Endodermal cell (in vitro differentiated cells): ENCODE data around the gene PLAC8. TPM values are rescaled to one million over a fixed set of nuclear protein-coding genes. Genes with fewer than 3 reads are reported as not detected.
"Not testable (repeated sequence)": the region's sequence is repeated elsewhere in the genome, so short reads cannot be mapped to it uniquely, and the experiment has no call there.

ENCODE experiments used
- DNase-seq: peaks from one replicate; pipeline ENCODE4 v3.0.0-alpha.2; 2017
- H3K27ac ChIP-seq: 2 replicates; pipeline ENCODE4 v1.5.1; 2013; ENCODE audit warnings: mild to moderate bottlenecking, low read depth, low read length, moderate library complexity
- H3K27me3 ChIP-seq: 2 replicates; pipeline ENCODE4 v1.6.1; 2013; ENCODE audit warnings: mild to moderate bottlenecking, low read length, moderate library complexity; ENCODE audit not compliant: insufficient read depth, control insufficient read depth, poor library complexity, severe bottlenecking
- H3K36me3 ChIP-seq: 2 replicates; pipeline ENCODE4 v1.7.0; 2013; ENCODE audit warnings: mild to moderate bottlenecking, low read length, moderate library complexity; ENCODE audit not compliant: control insufficient read depth, insufficient read depth
- H3K4me1 ChIP-seq: one replicate; pipeline ENCODE4 v1.7.0; 2013; ENCODE audit warnings: low read length; ENCODE audit not compliant: control insufficient read depth, insufficient read depth
- H3K4me3 ChIP-seq: 2 replicates; pipeline ENCODE4 v1.5.1; 2013; ENCODE audit warnings: mild to moderate bottlenecking, low read length, moderate library complexity
- H3K9ac ChIP-seq: 2 replicates; pipeline ENCODE4 v1.6.1; 2013; ENCODE audit warnings: mild to moderate bottlenecking, low read length, moderate library complexity; ENCODE audit not compliant: poor library complexity, severe bottlenecking; ENCODE audit errors: extremely low read depth
- H3K9me3 ChIP-seq: 2 replicates; pipeline ENCODE4 v1.6.1; 2013; ENCODE audit warnings: mild to moderate bottlenecking, low read length, moderate library complexity; ENCODE audit not compliant: control insufficient read depth
- H3K27ac Mint-ChIP-seq: 2 replicates; pipeline ENCODE4 v1.8.0; 2020; ENCODE audit warnings: mixed read lengths
- H3K27me3 Mint-ChIP-seq: 2 replicates; pipeline ENCODE4 v1.8.0; 2021; ENCODE audit warnings: mild to moderate bottlenecking, mixed read lengths; ENCODE audit not compliant: insufficient read depth
- H3K36me3 Mint-ChIP-seq: 2 replicates; pipeline ENCODE4 v1.8.0; 2020; ENCODE audit warnings: low read depth, mixed read lengths
- H3K4me1 Mint-ChIP-seq: 2 replicates; pipeline ENCODE4 v1.8.0; 2020; ENCODE audit warnings: mixed read lengths
- H3K4me3 Mint-ChIP-seq: 2 replicates; pipeline ENCODE4 v1.8.0; 2020; ENCODE audit warnings: mild to moderate bottlenecking, moderate library complexity, mixed read lengths
- H3K9me3 Mint-ChIP-seq: 2 replicates; pipeline ENCODE4 v1.8.0; 2020; ENCODE audit warnings: mild to moderate bottlenecking, mixed read lengths
- CTCF ChIP-seq: fragments of 200-600 bp; sonication (generic); conservative IDR thresholded peaks from 2 replicates; pipeline ENCODE4 v1.5.0; 2021; ENCODE audit warnings: antibody characterized with exemption, mild to moderate bottlenecking
- WGBS, 2 experiments: methylation state at CpG; one replicate each; pipeline versions ENCODE4 v1.1.5 to v1.1.7; 2013; ENCODE audit warnings: missing lambda C conversion rate in 2 of 2, mixed read lengths in 1 of 2; ENCODE audit not compliant: insufficient coverage in 1 of 2, insufficient read length in 1 of 2; 5-methylcytosine and 5-hydroxymethylcytosine counted together
- total RNA-seq, 2 donors: library from RNA; stranded (reverse); fragmentation: NEBNext Ultra II Directional in 1 of 2; extraction: Animal tissue kit (Norgen Biotek cat#: 25700) in 1 of 2; gene quantifications; 2 replicates in 1 of 2; 3 replicates in 1 of 2; pipeline ENCODE4 v1.2.1, GENCODE V29; 2021

The PLAC8 gene
- total RNA-seq, 2 donors from 2014 or later = 1.8 to 2.6 TPM

GRCh38 chr4:83112231-83112630 lies 2.3 kb downstream of the PLAC8 start:
- Mint-ChIP-seq H3K4me3 (no peak overlapping the region), H3K36me3 (no peaks in the 10 kb centered on the region), H3K27me3 (peaks cover 11% of the 10 kb centered on the region), H3K27ac (no peak overlapping the region), H3K4me1 (peaks cover 15% of the 10 kb centered on the region), H3K9me3 (no peaks in the 10 kb centered on the region)
- WGBS, 2 experiments = 86 to 93% methylated on average over 2 of the region's 2 CpGs
- DNase-seq = no peak
- Histone ChIP-seq H3K27ac (no peak overlapping the region), H3K9ac (no peak overlapping the region), H3K4me1 (no peaks in the 10 kb centered on the region), H3K36me3 (no peaks in the 10 kb centered on the region), H3K9me3 (no peaks in the 10 kb centered on the region), H3K27me3 (peaks cover 11% of the 10 kb centered on the region), H3K4me3 (no peak overlapping the region)
- TF ChIP-seq CTCF = no peak

GRCh38 chr4:83111751-83112141 lies 2.8 kb downstream of the PLAC8 start:
- not testable (repeated sequence) for H3K36me3 Mint-ChIP-seq, H3K27ac ChIP-seq, H3K9ac ChIP-seq, H3K9me3 Mint-ChIP-seq, H3K9me3 ChIP-seq, H3K27ac Mint-ChIP-seq, H3K4me3 ChIP-seq, DNase-seq, H3K4me1 ChIP-seq, H3K36me3 ChIP-seq, H3K4me3 Mint-ChIP-seq
- peaks cover 11% of the 10 kb centered on the region for H3K27me3 ChIP-seq
- peaks cover 11% of the 10 kb centered on the region for H3K27me3 Mint-ChIP-seq
- WGBS, 2 experiments = 80 to 97% methylated on average over 1 to 5 of the region's 7 CpGs
- H3K4me1 Mint-ChIP-seq = peaks cover 15% of the 10 kb centered on the region

GRCh38 chr4:83110970-83111750 lies 3.4 kb downstream of the PLAC8 start:
- H3K4me3 ChIP-seq = no peak overlapping the region
- Mint-ChIP-seq H3K9me3 (no peaks in the 10 kb centered on the region), H3K27me3 (peaks cover 11% of the 10 kb centered on the region), H3K36me3 (no peaks in the 10 kb centered on the region), H3K4me3 (no peak overlapping the region), H3K27ac (peak overlapping the region; percentile 95), H3K4me1 (peaks cover 15% of the 10 kb centered on the region)
- H3K27ac ChIP-seq = no peak overlapping the region
- H3K9me3 ChIP-seq = no peaks in the 10 kb centered on the region
- H3K9ac ChIP-seq = no peak overlapping the region
- TF ChIP-seq CTCF = no peak
- DNase-seq = no peak
- H3K4me1 ChIP-seq = no peaks in the 10 kb centered on the region
- H3K36me3 ChIP-seq = no peaks in the 10 kb centered on the region
- WGBS, 2 experiments = 80 to 93% methylated on average over 1 to 8 of the region's 8 CpGs
- peaks cover 11% of the 10 kb centered on the region for H3K27me3 ChIP-seq
